GM12875 (cell line): ENCODE measurements around the gene DDX42.

Experiments
- H3K4me3 ChIP-seq: one replicate; pipeline ENCODE4 v1.5.1; 2011; ENCODE audit warnings: low read depth, low read length, control low read depth
- CTCF ChIP-seq: IDR thresholded peaks from 2 replicates; pipeline ENCODE4 v1.5.1; 2011; ENCODE audit warnings: low read depth, mild to moderate bottlenecking, control low read depth, inconsistent platforms, low read length, moderate library complexity, borderline replicate concordance; ENCODE audit not compliant: insufficient read depth

DDX42 gene

GRCh38 chr17:63805591-63805990, 31.6 kb downstream of the DDX42 start:
- H3K4me3 ChIP-seq, result no peak overlapping the region

GRCh38 chr17:63809970-63810369, 36.0 kb downstream of the DDX42 start:
- no peak for TF ChIP-seq CTCF
- H3K4me3 ChIP-seq, result no peak overlapping the region

More at GRCh38 chr17:63805591-63805990, 31.6 kb downstream of the DDX42 start:
- no peak for TF ChIP-seq CTCF

GRCh38 chr17:63816123-63816522, 42.2 kb downstream of the DDX42 start:
- H3K4me3 ChIP-seq, result no peak overlapping the region
- TF ChIP-seq CTCF, result no peak

- no peak overlapping the region for H3K4me3 ChIP-seq
- no peak for TF ChIP-seq CTCF
Measured at GRCh38 chr17:63816669-63817068, 42.7 kb downstream of the DDX42 start.

GRCh38 chr17:63817736-63818385, 43.9 kb downstream of the DDX42 start:
- no peak for TF ChIP-seq CTCF
- H3K4me3 ChIP-seq, result no peak overlapping the region

GRCh38 chr17:63819131-63819530, 45.2 kb downstream of the DDX42 start:
- no peak overlapping the region for H3K4me3 ChIP-seq
- TF ChIP-seq CTCF, result no peak
